Body of pancreas (tissue), 4 donors: ENCODE data around the gene FAM135A. TPM values are rescaled to one million over a fixed set of nuclear protein-coding genes. Genes with fewer than 3 reads are reported as not detected.
"Not testable (repeated sequence)": the region's sequence is repeated elsewhere in the genome, so short reads cannot be mapped to it uniquely, and the experiment has no call there.

Source experiments
- ATAC-seq: fragments of 150-250 bp; one replicate; pipeline ENCODE4 v1.9.1; 2016
- DNase-seq, 4 donors: peaks; one replicate each; pipeline ENCODE4 v3.0.0-alpha.2; 2019
- H3K27ac ChIP-seq, 4 donors: fragments of 200-600 bp; sonication (generic); 1 replicate in 3 of 4; 2 replicates in 1 of 4; pipeline versions ENCODE4 v1.5.1 to v1.6.1; 2016 to 2019; ENCODE audit warnings: mild to moderate bottlenecking in 1 of 4, mixed read lengths in 1 of 4, moderate library complexity in 1 of 4
- H3K27me3 ChIP-seq, 2 donors: fragments of 200-600 bp; sonication (generic); one replicate each; pipeline ENCODE4 v1.6.0; 2016; ENCODE audit warnings: mild to moderate bottlenecking in 1 of 2
- H3K36me3 ChIP-seq, 2 donors: fragments of 200-600 bp; sonication (generic); replicated peaks in 1 of 2; 2 replicates each; pipeline ENCODE4 v1.5.1; 2016; ENCODE audit warnings: low read depth in 2 of 2; ENCODE audit not compliant: insufficient read depth in 1 of 2
- H3K4me1 ChIP-seq: fragments of 200-600 bp; sonication (generic); one replicate; pipeline ENCODE4 v1.6.0; 2016
- H3K4me3 ChIP-seq, 2 donors: fragments of 200-600 bp; sonication (generic); 1 replicate in 1 of 2; 2 replicates in 1 of 2; pipeline ENCODE4 v1.5.1; 2016 to 2019
- H3K9me3 ChIP-seq, 3 donors: fragments of 200-600 bp; sonication (generic); 1 replicate in 2 of 3; 2 replicates in 1 of 3; pipeline ENCODE4 v1.5.1; 2016
- CTCF ChIP-seq, 7 experiments: fragments of 450-650 bp in 4 of 7; fragments of 200-600 bp in 3 of 7; sonication (generic) in 3 of 7; IDR thresholded peaks; one replicate each; pipeline ENCODE4 v1.5.1; 2016 to 2019; ENCODE audit warnings: antibody characterized with exemption in 7 of 7
- POLR2A ChIP-seq, 3 donors: fragments of 450-650 bp; IDR thresholded peaks; one replicate each; pipeline ENCODE4 v1.6.1; 2016; ENCODE audit warnings: antibody characterized with exemption in 3 of 3, mild to moderate bottlenecking in 2 of 3
- WGBS, 2 donors: methylation state at CpG; one replicate each; pipeline ENCODE4 v1.1.5; 2017; 5-methylcytosine and 5-hydroxymethylcytosine counted together
- intact Hi-C: fragments of 100-400 bp; cut with DNase I; formaldehyde crosslinking; loops from one replicate; pipeline ENCODE4 v1.15.1; 2023
- small RNA-seq: library from RNA; depleted of rRNA; stranded (forward); fragments of <200 nt; gene quantifications from one replicate; pipeline ENCODE3, GENCODE V24; 2016
- total RNA-seq, 2 donors: library from RNA; depleted of rRNA; stranded (reverse); fragments of >200 nt; gene quantifications; one replicate each; pipeline ENCODE4 v1.1.0, GENCODE V29; 2016

The FAM135A gene
- total RNA-seq, 2 donors from 2014 or later = 19.4 to 29.3 TPM

- 63 to 64% methylated on average over 4 of the region's 4 CpGs for WGBS, 2 donors
- TF ChIP-seq POLR2A (IDR thresholded peaks at IDR 0.05) = no peak
- no peak for TF ChIP-seq CTCF (IDR thresholded peaks at IDR 0.05)
- H3K9me3 ChIP-seq = peaks cover 0 to 8% (median 0%) of the 10 kb centered on the region in 3 donors
- ATAC-seq = no peak
- no peak overlapping the region for H3K4me3 ChIP-seq
- H3K27me3 ChIP-seq = no peaks in the 10 kb centered on the region
- no peak overlapping the region for H3K27ac ChIP-seq
- no peaks in the 10 kb centered on the region for H3K36me3 ChIP-seq
- DNase-seq = no peak
- no peaks in the 10 kb centered on the region for H3K4me1 ChIP-seq
- intact Hi-C loops = no loop called here
Observed at GRCh38 chr6:70599187-70599586, 185.9 kb downstream of the FAM135A start.

GRCh38 chr6:70601014-70601413, 187.7 kb downstream of the FAM135A start:
- no peaks in the 10 kb centered on the region for H3K36me3 ChIP-seq
- H3K9me3 ChIP-seq = peaks cover 0 to 13% (median 0%) of the 10 kb centered on the region in 3 donors
- intact Hi-C loops = no loop called here
- WGBS, 2 donors = 69 to 72% methylated on average over 3 of the region's 3 CpGs
- H3K27ac ChIP-seq = no peak overlapping the region
- DNase-seq (no peak), ATAC-seq (no peak)
- no peak overlapping the region for H3K4me3 ChIP-seq
- TF ChIP-seq CTCF (IDR thresholded peaks at IDR 0.05) (no peak), POLR2A (IDR thresholded peaks at IDR 0.05) (no peak)
- H3K4me1 ChIP-seq = no peaks in the 10 kb centered on the region
- no peaks in the 10 kb centered on the region for H3K27me3 ChIP-seq

- DNase-seq = no peak
- intact Hi-C loops = no loop called here
- Histone ChIP-seq H3K27me3 (no peaks in the 10 kb centered on the region), H3K4me1 (no peaks in the 10 kb centered on the region), H3K9me3 (peaks cover 0 to 13% (median 0%) of the 10 kb centered on the region in 3 donors), H3K4me3 (no peak overlapping the region), H3K36me3 (no peaks in the 10 kb centered on the region), H3K27ac (no peak overlapping the region)
- TF ChIP-seq CTCF (IDR thresholded peaks at IDR 0.05) (no peak), POLR2A (IDR thresholded peaks at IDR 0.05) (no peak)
- WGBS, 2 donors = 83 to 89% methylated on average over 5 to 6 of the region's 6 CpGs
- ATAC-seq = no peak
Observed at GRCh38 chr6:70604254-70604653, 190.9 kb downstream of the FAM135A start.

GRCh38 chr6:70607371-70607770, 194.1 kb downstream of the FAM135A start:
- H3K36me3 ChIP-seq, ATAC-seq, H3K4me1 ChIP-seq, H3K27me3 ChIP-seq, DNase-seq, intact Hi-C loops, H3K4me3 ChIP-seq, H3K27ac ChIP-seq: not testable (repeated sequence)
- H3K9me3 ChIP-seq = peaks cover 0 to 13% (median 0%) of the 10 kb centered on the region in 3 donors
- WGBS, 2 donors = 57% methylated on average over 2 of the region's 2 CpGs

GRCh38 chr6:70609181-70609580, 195.9 kb downstream of the FAM135A start:
- H3K36me3 ChIP-seq, H3K9me3 ChIP-seq, H3K4me3 ChIP-seq, H3K27ac ChIP-seq, H3K27me3 ChIP-seq, intact Hi-C loops, DNase-seq, ATAC-seq, H3K4me1 ChIP-seq: not testable (repeated sequence)
- 82 to 86% methylated on average over 13 of the region's 13 CpGs for WGBS, 2 donors

Small RNA genes lying within 50 kb of the gene (small RNA-seq; reads per million reads assigned to genes)
- not detected for gene RNU7-48P

Other genes starting within 250 kb of the FAM135A start
- under 1 TPM in 1 of 2 donors, not detected in 1; 0.26 TPM for gene COL9A1, start 110.4 kb upstream of the FAM135A start, total RNA-seq
- 1 to 10 TPM; 3.0 to 7.3 TPM for gene SDHAF4, start 153.4 kb downstream of the FAM135A start, total RNA-seq